Spleen (tissue), 11 donors: ENCODE measurements around the gene ZNF598. TPM values are rescaled to one million over a fixed set of nuclear protein-coding genes. Genes with fewer than 3 reads are reported as not detected.

Source experiments
- DNase-seq: peaks from one replicate; pipeline ENCODE4 v3.0.0-alpha.2; 2020
- H3K27ac ChIP-seq, 8 donors: fragments of 200-600 bp; sonication (generic) in 7 of 8; 1 replicate in 4 of 8; 2 replicates in 4 of 8; pipeline versions ENCODE4 v1.5.0 to v1.8.0; 2016 to 2021; ENCODE audit warnings: inconsistent platforms in 4 of 8, mild to moderate bottlenecking in 4 of 8, moderate library complexity in 1 of 8
- H3K27me3 ChIP-seq, 7 donors: fragments of 200-600 bp; sonication (generic) in 6 of 7; replicated peaks in 1 of 7; 1 replicate in 4 of 7; 2 replicates in 3 of 7; pipeline versions ENCODE4 v1.5.0 to v1.8.0; 2016 to 2021; ENCODE audit warnings: inconsistent platforms in 3 of 7, mild to moderate bottlenecking in 1 of 7
- H3K36me3 ChIP-seq, 6 donors: fragments of 200-600 bp; sonication (generic) in 5 of 6; 1 replicate in 4 of 6; 2 replicates in 2 of 6; pipeline versions ENCODE4 v1.5.0 to v1.8.0; 2016 to 2021; ENCODE audit warnings: inconsistent platforms in 2 of 6
- H3K4me1 ChIP-seq, 6 donors: fragments of 200-600 bp; sonication (generic) in 5 of 6; 1 replicate in 3 of 6; 2 replicates in 3 of 6; pipeline versions ENCODE4 v1.5.0 to v1.8.0; 2016 to 2021; ENCODE audit warnings: inconsistent platforms in 3 of 6
- H3K4me3 ChIP-seq, 8 donors: fragments of 200-600 bp; sonication (generic) in 7 of 8; 1 replicate in 4 of 8; 2 replicates in 4 of 8; pipeline versions ENCODE4 v1.5.0 to v1.8.0; 2016 to 2021; ENCODE audit warnings: inconsistent platforms in 4 of 8, mild to moderate bottlenecking in 4 of 8, moderate library complexity in 2 of 8
- H3K9me3 ChIP-seq, 8 donors: fragments of 200-600 bp; sonication (generic) in 7 of 8; 1 replicate in 4 of 8; 2 replicates in 4 of 8; pipeline versions ENCODE4 v1.5.0 to v1.8.0; 2016 to 2021; ENCODE audit warnings: inconsistent platforms in 4 of 8
- CTCF ChIP-seq, 11 experiments: fragments of 200-600 bp in 7 of 11; fragments of 450-650 bp in 4 of 11; sonication (generic) in 4 of 11; IDR thresholded peaks in 8 of 11; conservative IDR thresholded peaks in 3 of 11; 1 replicate in 7 of 11; 2 replicates in 4 of 11; pipeline versions ENCODE4 v1.4.0 to v1.8.0; 2016 to 2021; ENCODE audit warnings: antibody characterized with exemption in 11 of 11, inconsistent platforms in 4 of 11, mild to moderate bottlenecking in 1 of 11
- POLR2A ChIP-seq, 3 donors: fragments of 450-650 bp; IDR thresholded peaks; one replicate each; pipeline ENCODE4 v1.5.1; 2017; ENCODE audit warnings: antibody characterized with exemption in 3 of 3, mild to moderate bottlenecking in 1 of 3
- POLR2AphosphoS5 ChIP-seq, 3 donors: sonication (generic); formaldehyde crosslinking; IDR thresholded peaks; one replicate each; pipeline ENCODE4 v1.5.1; 2017; ENCODE audit warnings: antibody characterized with exemption in 3 of 3
- WGBS, 5 donors: extraction: QIAGEN DNeasy Blood & Tissue Kit in 3 of 5; methylation state at CpG; one replicate each; pipeline versions ENCODE4 v1.1.5 to v1.1.7; 2013 to 2018; 5-methylcytosine and 5-hydroxymethylcytosine counted together
- intact Hi-C: fragments of 100-400 bp; cut with DNase I; formaldehyde crosslinking; loops from one replicate; pipeline ENCODE4 v1.15.0; 2023; ENCODE audit warnings: low total_unique reads
- polyA plus RNA-seq, 3 donors: library from polyadenylated mRNA; stranded (reverse); fragments of 200-250 nt; gene quantifications; one replicate each; pipeline ENCODE4 v1.2.1, GENCODE V29; 2013
- total RNA-seq, 7 donors: library from RNA; depleted of rRNA in 3 of 7; stranded (reverse); fragments of >200 nt in 3 of 7; fragmentation: NEBNext Ultra II Directional in 4 of 7; extraction: Animal tissue kit (Norgen Biotek cat#: 25700) in 4 of 7; gene quantifications; one replicate each; pipeline versions ENCODE4 v1.1.0 to v1.2.1, GENCODE V29; 2016 to 2021
- donor health status: healthy with polysubstance abuse.
- donor health status: DM: no; HTN: no; CAD: no; lungs with moderate emphysema.
- donor health status: DM: no; HTN: no; CAD: no.
- donor health status: Bipolar disorder and iron deficiency.
- donor health status: healthy.
- donor health status: DM: no; HTN: no; CAD: no.
- donor health status: DM: yes; HTN: yes; CAD: no.

The ZNF598 gene
- total and polyA plus RNA-seq, 10 donors = 21.8 to 56.2 (median 42.0) TPM

DNA sequence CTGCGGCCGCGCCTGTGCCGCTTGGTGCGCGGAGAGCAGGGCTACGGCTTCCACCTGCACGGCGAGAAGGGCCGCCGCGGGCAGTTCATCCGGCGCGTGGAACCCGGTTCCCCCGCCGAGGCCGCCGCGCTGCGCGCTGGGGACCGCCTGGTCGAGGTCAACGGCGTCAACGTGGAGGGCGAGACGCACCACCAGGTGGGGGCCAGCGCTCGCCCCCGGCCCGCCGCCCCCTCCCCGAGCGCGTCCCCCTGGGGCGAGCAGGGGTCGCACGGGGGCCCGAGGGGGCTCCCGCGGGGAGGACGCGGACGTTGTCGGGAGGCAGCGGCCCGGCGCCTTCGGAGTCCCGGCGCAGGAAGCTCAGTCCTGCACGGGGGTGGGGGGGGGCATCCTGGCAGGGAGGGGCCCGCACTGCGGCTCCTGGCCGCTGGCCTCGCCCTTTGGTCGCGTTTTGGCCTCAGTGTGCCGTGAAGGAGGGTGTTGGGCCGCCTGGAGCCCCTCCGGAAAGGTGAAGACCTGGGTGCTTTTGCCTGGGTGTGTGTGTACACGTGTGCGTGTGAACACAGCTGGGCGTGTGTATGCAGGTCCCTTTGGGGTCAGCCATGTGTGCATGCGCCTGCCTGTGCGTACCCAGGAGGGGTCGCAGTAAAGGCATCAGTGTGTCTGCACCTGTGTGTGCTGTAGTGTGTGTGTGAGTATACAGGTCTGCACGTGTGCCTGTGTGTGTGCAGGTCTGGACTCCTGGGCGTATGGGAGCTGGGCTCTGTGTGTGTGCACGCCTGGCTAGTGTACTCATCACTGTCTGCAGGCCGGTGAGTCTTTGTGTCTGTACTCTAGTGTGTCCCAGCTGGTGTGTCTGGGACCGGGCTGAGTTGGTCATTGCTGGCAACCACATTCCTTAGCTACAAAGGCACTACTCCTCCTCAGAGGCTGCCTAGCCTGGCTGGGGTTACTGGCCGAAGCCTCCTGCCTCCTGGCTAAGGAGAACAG lies 17.7 kb upstream of the ZNF598 start:
- no peak for TF ChIP-seq POLR2A (IDR thresholded peaks at IDR 0.05)
- peak in 1 of 3 donors; percentile 19 for TF ChIP-seq POLR2AphosphoS5 (IDR thresholded peaks at IDR 0.05)
- TF ChIP-seq CTCF (IDR thresholded peaks at IDR 0.05 in 8 of 11, conservative IDR thresholded peaks at IDR 0.05 in 3 of 11) = no peak
- peak overlapping the region in 7 of 8 donors; percentile 63 to 90 (median 87) for H3K27ac ChIP-seq
- H3K9me3 ChIP-seq = no peaks in the 10 kb centered on the region
- intact Hi-C loops = loop anchor here (5.0 kb wide), 1 partner anchor 125 kb away; no protein-coding TSS in a partner anchor
- H3K4me1 ChIP-seq = peaks cover 24 to 98% (median 83%) of the 10 kb centered on the region in 6 donors
- H3K4me3 ChIP-seq = peak overlapping the region; percentile 43 to 87 (median 69)
- 7 to 10% (median 8%) methylated on average over 18 to 76 of the region's 76 CpGs for WGBS, 5 donors
- H3K36me3 ChIP-seq = peaks cover 0 to 15% (median 0%) of the 10 kb centered on the region in 6 donors
- peak; percentile 80 for DNase-seq
- peaks cover 0 to 48% (median 7%) of the 10 kb centered on the region in 7 donors for H3K27me3 ChIP-seq

- H3K9me3 ChIP-seq = no peaks in the 10 kb centered on the region
- H3K36me3 ChIP-seq = peaks cover 0 to 15% (median 0%) of the 10 kb centered on the region in 6 donors
- peaks cover 24 to 90% (median 78%) of the 10 kb centered on the region in 6 donors for H3K4me1 ChIP-seq
- DNase-seq = peak; percentile 77
- H3K27ac ChIP-seq = peak within 1 kb of the TSS in 7 of 8 donors; percentile 63 to 90 (median 87)
- peak within 1 kb of the TSS; percentile 43 to 87 (median 69) for H3K4me3 ChIP-seq
- TF ChIP-seq POLR2A (IDR thresholded peaks at IDR 0.05) (no peak), POLR2AphosphoS5 (IDR thresholded peaks at IDR 0.05) (no peak), CTCF (IDR thresholded peaks at IDR 0.05 in 8 of 11, conservative IDR thresholded peaks at IDR 0.05 in 3 of 11) (no peak)
- 9 to 53% (median 18%) methylated on average over 3 to 59 of the region's 59 CpGs for WGBS, 5 donors
- H3K27me3 ChIP-seq = peaks cover 0 to 56% (median 12%) of the 10 kb centered on the region in 7 donors
- intact Hi-C loops = loop anchor here (5.0 kb wide), 1 partner anchor 126 kb away; no protein-coding TSS in a partner anchor
Measured at GRCh38 chr16:2026461-2027023, 16.9 kb upstream of the ZNF598 start, which contains the start of gene NHERF2. NHERF2 (plus strand) TSS chr16:2026902; CDS start chr16:2027006, 104 bp downstream.

GRCh38 chr16:2025878-2026460 lies 16.3 kb upstream of the ZNF598 start:
- peaks cover 24 to 87% (median 72%) of the 10 kb centered on the region in 6 donors for H3K4me1 ChIP-seq
- WGBS, 5 donors = 63 to 96% (median 78%) methylated on average over 15 to 16 of the region's 16 CpGs
- H3K36me3 ChIP-seq = peaks cover 0 to 15% (median 0%) of the 10 kb centered on the region in 6 donors
- H3K9me3 ChIP-seq = no peaks in the 10 kb centered on the region
- H3K27me3 ChIP-seq = peaks cover 0 to 61% (median 18%) of the 10 kb centered on the region in 7 donors
- H3K27ac ChIP-seq = peak overlapping the region in 7 of 8 donors; percentile 51 to 90 (median 87)
- peak; percentile 65 for DNase-seq
- intact Hi-C loops = loop anchor here (5.0 kb wide), 1 partner anchor 126 kb away; no protein-coding TSS in a partner anchor
- peak overlapping the region in 7 of 8 donors; percentile 17 to 87 (median 68) for H3K4me3 ChIP-seq
- no peak for TF ChIP-seq POLR2A (IDR thresholded peaks at IDR 0.05)
- TF ChIP-seq CTCF (IDR thresholded peaks at IDR 0.05 in 8 of 11, conservative IDR thresholded peaks at IDR 0.05 in 3 of 11) = no peak
- no peak for TF ChIP-seq POLR2AphosphoS5 (IDR thresholded peaks at IDR 0.05)
